Measurements from ENCODE around the gene LPCAT4. TPM values are rescaled to one million over a fixed set of nuclear protein-coding genes. Genes with fewer than 3 reads are reported as not detected.

LPCAT4 gene, protein sequence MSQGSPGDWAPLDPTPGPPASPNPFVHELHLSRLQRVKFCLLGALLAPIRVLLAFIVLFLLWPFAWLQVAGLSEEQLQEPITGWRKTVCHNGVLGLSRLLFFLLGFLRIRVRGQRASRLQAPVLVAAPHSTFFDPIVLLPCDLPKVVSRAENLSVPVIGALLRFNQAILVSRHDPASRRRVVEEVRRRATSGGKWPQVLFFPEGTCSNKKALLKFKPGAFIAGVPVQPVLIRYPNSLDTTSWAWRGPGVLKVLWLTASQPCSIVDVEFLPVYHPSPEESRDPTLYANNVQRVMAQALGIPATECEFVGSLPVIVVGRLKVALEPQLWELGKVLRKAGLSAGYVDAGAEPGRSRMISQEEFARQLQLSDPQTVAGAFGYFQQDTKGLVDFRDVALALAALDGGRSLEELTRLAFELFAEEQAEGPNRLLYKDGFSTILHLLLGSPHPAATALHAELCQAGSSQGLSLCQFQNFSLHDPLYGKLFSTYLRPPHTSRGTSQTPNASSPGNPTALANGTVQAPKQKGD
- total RNA-seq: 16.6 and 32.5 TPM in 2 replicates

DNA sequence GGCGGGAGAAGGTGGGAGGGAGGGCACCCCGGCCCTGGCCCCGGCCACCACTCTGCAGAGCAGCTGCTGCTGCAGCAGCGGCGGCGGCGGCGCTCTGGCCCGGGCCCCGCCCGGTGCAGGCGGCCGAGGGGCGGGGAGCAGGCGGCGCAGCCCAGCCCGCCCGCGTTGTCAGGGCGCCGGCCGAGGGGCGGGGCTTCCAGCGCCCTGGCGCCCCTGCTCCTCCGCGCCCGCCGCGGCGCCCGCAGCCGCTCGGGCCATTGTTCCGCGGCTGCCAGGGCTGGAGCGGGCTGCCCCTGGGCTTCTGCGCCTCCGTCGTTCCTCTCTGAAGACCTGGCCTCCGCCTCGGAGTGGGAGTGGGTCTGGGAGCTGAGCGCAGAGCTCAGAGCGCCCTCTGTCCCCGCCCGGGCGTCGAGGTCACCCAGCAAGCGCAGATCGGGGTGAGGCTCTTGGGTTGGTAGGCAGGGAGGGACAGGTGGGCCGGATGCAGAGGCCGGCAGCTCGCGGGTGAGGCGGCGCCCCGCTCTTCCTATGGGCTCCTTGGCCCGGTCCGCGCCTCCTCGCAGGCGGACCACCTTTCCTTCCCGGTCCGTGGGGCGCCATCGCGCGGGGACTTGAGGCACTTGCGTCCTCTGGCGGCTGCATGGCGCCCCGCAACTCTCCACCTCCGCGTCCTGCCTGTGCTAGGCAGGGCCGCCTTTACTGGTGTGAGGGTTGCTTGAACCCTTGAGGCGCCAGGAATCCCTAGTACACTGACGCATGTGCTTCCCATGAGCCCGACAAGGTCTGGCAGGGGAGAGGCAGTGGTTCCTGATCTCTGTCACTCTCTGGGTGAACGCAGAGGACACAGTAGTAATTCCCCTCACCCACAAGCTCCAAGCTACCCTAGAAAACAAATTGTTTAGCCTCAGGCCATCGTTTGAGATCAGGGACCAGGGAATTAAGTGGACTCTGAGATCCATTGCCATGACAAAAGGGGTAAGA lies at the start of gene LPCAT4:
Gene LPCAT4, minus strand, starts transcription at position 96 of the 981 bp plus-strand sequence. CDS start 96 bp downstream, outside the sequence.

DNA sequence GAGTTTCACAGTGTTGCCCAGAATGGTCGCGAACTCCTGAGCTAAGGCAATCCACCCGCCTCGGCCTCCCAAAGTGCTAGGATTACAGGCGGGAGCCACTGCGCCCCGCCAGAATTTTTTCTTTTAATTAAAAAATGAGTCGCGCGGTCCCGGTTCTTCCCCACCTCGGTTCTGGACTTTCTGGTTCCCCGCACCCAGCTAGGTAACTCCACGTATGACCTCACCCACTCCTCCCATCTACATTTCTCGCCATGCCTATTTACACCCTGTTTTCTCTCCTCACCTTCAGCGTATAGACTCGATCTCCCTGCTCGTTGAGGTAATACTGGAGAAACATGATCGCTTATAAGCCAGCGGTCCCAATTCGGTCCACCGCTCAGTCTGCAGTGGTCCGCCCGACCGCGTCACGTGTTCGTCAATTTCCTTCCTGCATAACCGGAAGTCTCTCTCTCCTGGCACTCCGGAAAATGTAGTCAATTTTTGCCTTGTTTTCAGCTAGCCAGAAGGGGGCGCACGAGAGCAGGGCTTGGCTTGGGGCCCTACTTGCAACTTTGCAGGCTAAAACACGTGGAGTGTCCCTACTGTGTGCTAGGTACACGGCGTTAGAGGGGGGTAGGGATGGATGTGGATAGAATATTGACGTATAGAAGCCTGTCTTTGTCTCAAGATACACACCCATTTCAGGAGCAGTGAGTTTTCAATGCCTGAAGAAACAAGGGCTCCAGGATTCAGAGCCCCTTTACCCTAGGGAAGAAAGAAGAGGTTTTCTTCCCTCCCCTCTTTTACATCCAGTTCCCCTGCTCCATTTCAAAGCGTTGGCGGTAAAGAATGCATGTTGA lies 24.0 kb downstream of the LPCAT4 start, which contains the start of the genes NOP10 and NUTM1:
Gene NOP10, minus strand, starts transcription at position 400 of the 839 bp plus-strand sequence. Its CDS starts 63 bp downstream, at position 337.
Gene NUTM1, plus strand, starts transcription at position 579 of the 839 bp plus-strand sequence. CDS start 382 bp downstream, outside the sequence.

GRCh38 chr15:34337557-34338306 lies 29.3 kb downstream of the LPCAT4 start, which contains the start of gene SLC12A6:
Gene SLC12A6, minus strand, starts transcription at chr15:34337781. Its CDS starts 1,101 bp downstream, at chr15:34336680.

Other genes with a start within 250 kb of the LPCAT4 start
- 35.7 and 57.3 TPM in 2 replicates for gene KATNBL1, start 157.1 kb downstream of the LPCAT4 start, total RNA-seq
- 174 and 176 TPM in 2 replicates for gene EMC4, start 142.2 kb downstream of the LPCAT4 start, total RNA-seq
- 4.0 and 4.2 TPM in 2 replicates for gene SLC12A6, start 29.4 kb downstream of the LPCAT4 start, total RNA-seq
- gene NOP10, start 24.1 kb downstream of the LPCAT4 start, total RNA-seq: 277 and 284 TPM in 2 replicates
- not detected in 2 replicates for gene NUTM1, start 23.9 kb downstream of the LPCAT4 start, total RNA-seq
- gene GOLGA8A, start 70.6 kb upstream of the LPCAT4 start, total RNA-seq: 3.9 and 6.1 TPM in 2 replicates
- gene GOLGA8B, start 216.5 kb upstream of the LPCAT4 start, total RNA-seq: 8.8 and 11.6 TPM in 2 replicates